MM.1S (cell line): ENCODE measurements around the gene DDIAS.
A peak's percentile ranks its signal among the peaks of the same experiment; 100 is the strongest.

Experiments used
- DNase-seq: peaks from one replicate; pipeline ENCODE4 v3.0.0-alpha.2; 2015
- H2AFZ ChIP-seq: fragments of 300-600 bp; sonication (generic); 2 replicates; pipeline ENCODE4 v1.6.0; 2016; ENCODE audit warnings: antibody characterized with exemption, low read length
- H3F3A ChIP-seq: fragments of 300-600 bp; sonication (generic); 2 replicates; pipeline ENCODE4 v1.6.1; 2016; ENCODE audit warnings: mild to moderate bottlenecking, antibody characterized with exemption, low read length, moderate library complexity, mixed read lengths; ENCODE audit not compliant: insufficient read depth
- H3K27ac ChIP-seq: fragments of 300-600 bp; sonication (generic); 2 replicates; pipeline ENCODE4 v1.5.1; 2016; ENCODE audit warnings: mild to moderate bottlenecking, low read length
- H3K27me3 ChIP-seq: fragments of 300-600 bp; sonication (generic); replicated peaks from 2 replicates; pipeline ENCODE4 v1.6.0; 2016; ENCODE audit warnings: low read length; ENCODE audit not compliant: insufficient read depth
- H3K36me3 ChIP-seq: fragments of 300-600 bp; sonication (generic); replicated peaks from 2 replicates; pipeline ENCODE4 v1.6.1; 2016; ENCODE audit warnings: mild to moderate bottlenecking, low read length, mixed read lengths; ENCODE audit not compliant: insufficient read depth
- H3K4me1 ChIP-seq: fragments of 300-600 bp; sonication (generic); 2 replicates; pipeline ENCODE4 v1.6.1; 2016; ENCODE audit warnings: low read length, mixed read lengths
- H3K4me2 ChIP-seq: fragments of 300-600 bp; sonication (generic); 2 replicates; pipeline ENCODE4 v1.6.0; 2016; ENCODE audit warnings: low read depth, low read length
- H3K4me3 ChIP-seq: fragments of 300-600 bp; sonication (generic); 2 replicates; pipeline ENCODE4 v1.5.1; 2016; ENCODE audit warnings: low read length, mixed read lengths
- H3K79me2 ChIP-seq: fragments of 300-600 bp; sonication (generic); 2 replicates; pipeline ENCODE4 v1.6.1; 2016; ENCODE audit warnings: mixed run types, low read length, mixed read lengths
- H3K9ac ChIP-seq: fragments of 300-600 bp; sonication (generic); 2 replicates; pipeline ENCODE4 v1.6.1; 2016; ENCODE audit warnings: low read length, mixed read lengths
- H3K9me2 ChIP-seq: fragments of 300-600 bp; sonication (generic); replicated peaks from 2 replicates; pipeline ENCODE4 v1.6.1; 2016; ENCODE audit warnings: mild to moderate bottlenecking, low read length, mixed read lengths; ENCODE audit not compliant: insufficient read depth
- H3K9me3 ChIP-seq: fragments of 300-600 bp; sonication (generic); replicated peaks from 2 replicates; pipeline ENCODE4 v1.6.1; 2016; ENCODE audit warnings: mild to moderate bottlenecking, low read length, mixed read lengths; ENCODE audit not compliant: insufficient read depth
- H4K20me1 ChIP-seq: fragments of 300-600 bp; sonication (generic); 2 replicates; pipeline ENCODE4 v1.6.1; 2016; ENCODE audit warnings: mild to moderate bottlenecking, low read length, moderate library complexity, mixed read lengths; ENCODE audit not compliant: insufficient read depth
- EZH2 ChIP-seq: fragments of 300-600 bp; sonication (generic); optimal IDR thresholded peaks from 2 replicates; pipeline ENCODE3; 2017; ENCODE audit warnings: low read depth, mild to moderate bottlenecking, antibody characterized with exemption, low read length, mixed read lengths
- EZH2phosphoT487 ChIP-seq: fragments of 300-600 bp; sonication (generic); IDR thresholded peaks from 2 replicates; pipeline ENCODE4 v1.6.1; 2018; ENCODE audit warnings: antibody characterized with exemption, low read length
- TF ChIP-seq, protein P1 (sequence below): fragments of 300-600 bp; sonication (generic); IDR thresholded peaks from 2 replicates; pipeline ENCODE4 v1.5.1; 2016; ENCODE audit warnings: antibody characterized with exemption, low read length, mixed read lengths

Gene DDIAS

DNA sequence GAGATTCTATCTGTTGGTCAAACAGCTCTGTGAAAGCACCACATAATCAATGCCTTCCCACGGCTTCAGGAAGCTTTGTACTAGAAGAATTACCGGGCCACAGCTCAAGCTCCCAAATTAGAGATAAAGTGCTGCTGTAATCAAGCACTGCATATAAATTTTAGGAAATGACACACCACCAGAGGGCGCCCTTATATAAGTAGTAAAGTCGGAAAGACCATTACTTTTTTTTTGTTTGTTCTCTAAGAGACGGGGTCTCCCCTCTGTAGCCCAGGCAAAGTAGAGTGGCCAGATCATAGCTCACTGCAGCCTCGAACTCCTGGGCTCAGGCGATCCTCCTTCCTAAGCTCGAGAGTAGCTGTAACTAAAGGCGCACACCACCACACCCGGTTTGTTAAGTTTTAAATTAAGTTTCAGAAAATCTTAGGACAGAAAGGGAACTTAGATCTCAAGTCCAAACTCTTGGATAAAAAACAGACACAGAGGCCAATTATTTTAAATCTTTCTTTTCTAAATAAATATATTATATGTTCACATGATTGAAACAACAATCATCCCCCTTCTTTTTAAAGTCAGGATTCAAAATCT, 33.9 kb upstream of the DDIAS start:
- DNase-seq = peak; percentile 83
- Histone ChIP-seq H3K36me3 (no peaks in the 10 kb centered on the region), H3K79me2 (no peaks in the 10 kb centered on the region), H3K9me3 (no peaks in the 10 kb centered on the region), H2AFZ (peak overlapping the region; percentile 46; the same call in 1 of the 2 replicates), H3K4me2 (peak overlapping the region; percentile 49; the same call in 1 of the 2 replicates), H3K27ac (no peak overlapping the region), H4K20me1 (no peaks in the 10 kb centered on the region), H3K27me3 (no peaks in the 10 kb centered on the region), H3K9me2 (no peaks in the 10 kb centered on the region), H3K4me3 (no peak overlapping the region; the same call in 1 of the 2 replicates), H3K4me1 (peaks cover 19% of the 10 kb centered on the region), H3F3A (peaks cover 15% of the 10 kb centered on the region), H3K9ac (no peak overlapping the region)
- TF ChIP-seq, protein P1, sequence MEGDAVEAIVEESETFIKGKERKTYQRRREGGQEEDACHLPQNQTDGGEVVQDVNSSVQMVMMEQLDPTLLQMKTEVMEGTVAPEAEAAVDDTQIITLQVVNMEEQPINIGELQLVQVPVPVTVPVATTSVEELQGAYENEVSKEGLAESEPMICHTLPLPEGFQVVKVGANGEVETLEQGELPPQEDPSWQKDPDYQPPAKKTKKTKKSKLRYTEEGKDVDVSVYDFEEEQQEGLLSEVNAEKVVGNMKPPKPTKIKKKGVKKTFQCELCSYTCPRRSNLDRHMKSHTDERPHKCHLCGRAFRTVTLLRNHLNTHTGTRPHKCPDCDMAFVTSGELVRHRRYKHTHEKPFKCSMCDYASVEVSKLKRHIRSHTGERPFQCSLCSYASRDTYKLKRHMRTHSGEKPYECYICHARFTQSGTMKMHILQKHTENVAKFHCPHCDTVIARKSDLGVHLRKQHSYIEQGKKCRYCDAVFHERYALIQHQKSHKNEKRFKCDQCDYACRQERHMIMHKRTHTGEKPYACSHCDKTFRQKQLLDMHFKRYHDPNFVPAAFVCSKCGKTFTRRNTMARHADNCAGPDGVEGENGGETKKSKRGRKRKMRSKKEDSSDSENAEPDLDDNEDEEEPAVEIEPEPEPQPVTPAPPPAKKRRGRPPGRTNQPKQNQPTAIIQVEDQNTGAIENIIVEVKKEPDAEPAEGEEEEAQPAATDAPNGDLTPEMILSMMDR = peak; percentile 73
- no peak for TF ChIP-seq EZH2phosphoT487
- no peak for TF ChIP-seq EZH2

DNA sequence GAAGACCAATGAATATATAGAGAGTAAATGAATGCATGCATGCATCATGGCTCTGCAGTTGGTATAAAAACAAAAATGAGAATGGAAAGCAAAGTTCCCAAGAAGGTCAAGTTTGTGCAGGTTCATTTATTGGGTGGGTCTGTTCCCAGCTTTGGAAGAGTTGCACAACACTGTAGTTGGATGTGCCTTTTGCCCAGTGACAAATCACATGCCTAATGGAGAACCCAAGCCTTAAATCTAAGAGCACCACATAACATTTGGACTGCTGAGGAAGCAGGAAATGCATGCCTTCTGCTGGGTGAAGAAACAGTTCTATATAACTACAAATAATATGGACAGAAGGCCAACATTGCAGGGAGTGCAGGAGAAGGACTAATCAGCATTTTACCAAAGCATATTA, 31.9 kb upstream of the DDIAS start:
- peaks cover 3% of the 10 kb centered on the region for H3K4me1 ChIP-seq
- no peak overlapping the region for H3K9ac ChIP-seq
- H3K9me2 ChIP-seq = no peaks in the 10 kb centered on the region
- H2AFZ ChIP-seq = no peak overlapping the region
- H3F3A ChIP-seq = no peaks in the 10 kb centered on the region
- H3K79me2 ChIP-seq = no peaks in the 10 kb centered on the region
- no peaks in the 10 kb centered on the region for H3K36me3 ChIP-seq
- TF ChIP-seq, protein P1 = no peak
- TF ChIP-seq EZH2phosphoT487 (no peak), EZH2 (no peak)
- no peaks in the 10 kb centered on the region for H3K27me3 ChIP-seq
- H3K27ac ChIP-seq = no peak overlapping the region
- no peak overlapping the region for H3K4me3 ChIP-seq
- H3K4me2 ChIP-seq = no peak overlapping the region
- H3K9me3 ChIP-seq = no peaks in the 10 kb centered on the region
- DNase-seq = no peak
- H4K20me1 ChIP-seq = no peaks in the 10 kb centered on the region

DNA sequence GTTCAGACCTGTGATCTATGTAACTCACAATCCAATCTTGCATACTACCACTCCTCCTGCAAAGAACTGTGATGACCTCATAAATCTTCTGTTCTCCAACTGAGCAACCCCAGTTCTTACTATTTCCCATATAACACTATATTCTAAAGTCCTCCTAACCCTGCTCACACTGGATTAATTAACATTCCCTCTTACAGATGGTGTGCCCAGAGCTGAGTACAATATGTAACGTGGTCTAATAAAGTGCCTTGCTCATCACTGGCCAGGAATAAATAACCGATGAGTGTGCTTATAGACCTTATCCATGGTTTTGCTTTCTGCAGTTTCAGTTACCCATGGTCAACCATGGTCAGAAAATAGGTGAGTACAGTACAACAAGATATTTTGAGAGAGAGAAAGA, 29.9 kb upstream of the DDIAS start:
- Histone ChIP-seq H2AFZ (no peak overlapping the region), H4K20me1 (no peaks in the 10 kb centered on the region), H3K4me2 (no peak overlapping the region), H3K4me1 (peaks cover 8% of the 10 kb centered on the region), H3K36me3 (no peaks in the 10 kb centered on the region), H3K9ac (no peak overlapping the region), H3K79me2 (no peaks in the 10 kb centered on the region), H3K9me2 (no peaks in the 10 kb centered on the region), H3K4me3 (no peak overlapping the region), H3K27ac (no peak overlapping the region), H3K27me3 (no peaks in the 10 kb centered on the region), H3F3A (no peaks in the 10 kb centered on the region), H3K9me3 (no peaks in the 10 kb centered on the region)
- no peak for DNase-seq
- TF ChIP-seq, protein P1 = no peak
- TF ChIP-seq EZH2 = no peak
- TF ChIP-seq EZH2phosphoT487 = no peak
